ENCODE results near the gene SYK. TPM values are rescaled to one million over a fixed set of nuclear protein-coding genes. Genes with fewer than 3 reads are reported as not detected.
"Not testable (repeated sequence)": the region's sequence is repeated elsewhere in the genome, so short reads cannot be mapped to it uniquely, and the experiment has no call there.

SYK gene
- polyA plus RNA-seq, 6 donors from 2014 or later = 163 to 261 (median 214) TPM

DNA sequence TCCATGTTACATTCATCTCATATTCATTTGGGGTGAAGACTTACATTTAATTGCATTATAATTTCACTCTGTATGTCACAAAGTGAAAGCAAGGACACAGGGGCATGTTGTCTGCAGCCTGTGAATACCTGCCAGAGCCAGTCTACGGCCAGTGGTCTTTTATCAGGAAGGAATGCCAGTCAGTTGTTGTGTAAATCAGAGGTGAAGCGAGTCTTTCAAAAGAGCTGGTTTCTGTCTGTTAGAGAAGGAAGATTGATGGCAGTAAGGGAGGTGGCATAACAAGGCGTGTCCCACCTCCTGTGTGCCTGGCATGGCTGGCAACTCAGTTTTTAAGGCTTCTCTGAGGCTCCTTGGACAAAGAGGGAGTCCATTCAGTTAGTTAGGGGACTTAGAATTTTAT is 18.1 kb upstream of the SYK start:
- ATAC-seq (ENCODE audit: low read depth in 2 of 2) = no peak

DNA sequence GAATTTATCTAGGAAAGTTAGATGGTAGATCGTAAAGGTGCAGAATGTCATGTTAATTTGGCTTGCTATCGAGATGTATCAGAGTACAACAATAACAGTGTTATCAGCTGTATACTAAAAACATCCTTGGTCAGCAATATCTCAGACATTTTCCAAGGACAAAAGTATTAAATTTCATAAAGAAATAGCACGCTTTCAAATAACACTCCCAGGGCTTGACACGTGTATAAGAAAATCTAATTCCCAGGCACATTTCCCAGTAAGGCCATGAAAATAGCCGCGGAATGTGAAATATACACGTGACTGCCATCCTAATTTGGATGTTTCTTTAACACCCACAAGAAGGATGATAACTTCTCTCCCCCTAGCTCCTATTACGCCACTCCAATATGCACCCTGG is 17.7 kb upstream of the SYK start:
- Mint-ChIP-seq H3K27me3 (no peaks in the 10 kb centered on the region), H3K36me3 (no peaks in the 10 kb centered on the region), H3K4me3 (no peak overlapping the region), H3K9me3 (no peaks in the 10 kb centered on the region), H3K4me1 (peaks cover 22 to 25% (median 22%) of the 10 kb centered on the region in 3 donors), H3K27ac (peak overlapping the region in 1 of 6 donors; percentile 15)
- DNase-seq (no peak), ATAC-seq (ENCODE audit: low read depth in 2 of 2) (no peak)

More for the DNA sequence above, 18.1 kb upstream of the SYK start:
- no peaks in the 10 kb centered on the region for H3K9me3 Mint-ChIP-seq
- no peaks in the 10 kb centered on the region for H3K36me3 Mint-ChIP-seq
- H3K27ac Mint-ChIP-seq = peak overlapping the region in 2 of 6 donors; percentile 15 to 25
- no peaks in the 10 kb centered on the region for H3K27me3 Mint-ChIP-seq
- peaks cover 18 to 26% (median 19%) of the 10 kb centered on the region in 3 donors for H3K4me1 Mint-ChIP-seq
- DNase-seq = no peak
- no peak overlapping the region for H3K4me3 Mint-ChIP-seq

DNA sequence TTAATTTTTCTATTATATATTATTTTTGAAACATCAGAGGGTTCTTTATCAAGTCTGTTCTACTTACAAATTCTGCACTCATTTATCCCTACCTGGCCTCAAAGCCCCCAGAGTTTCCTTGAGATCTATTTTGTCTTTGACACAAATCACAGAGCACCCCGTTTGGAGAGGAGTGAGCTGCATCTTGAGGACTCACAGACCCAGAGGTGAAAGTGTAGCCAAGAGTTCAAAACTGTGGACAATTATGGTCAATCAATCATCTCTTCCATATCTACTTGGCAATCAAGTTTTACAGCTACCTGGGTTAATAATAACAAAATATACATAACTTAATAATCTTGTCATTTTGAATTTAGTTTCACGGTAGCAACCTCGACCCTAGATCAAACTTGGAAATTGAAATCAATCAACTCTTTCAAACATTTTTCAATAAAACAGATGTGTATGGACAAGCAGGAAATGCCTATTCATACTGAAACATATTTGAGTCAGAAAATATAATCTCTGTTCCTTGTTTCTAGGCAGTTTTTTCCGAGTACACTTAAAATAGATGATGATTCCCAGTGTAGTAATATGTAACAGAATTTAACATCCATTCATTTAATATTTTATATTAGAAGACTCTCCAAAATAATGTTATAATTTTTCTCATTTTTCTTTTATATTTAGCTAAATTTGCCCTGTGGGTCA is 13.7 kb upstream of the SYK start:
- no peak for DNase-seq
- H3K27me3 Mint-ChIP-seq = no peaks in the 10 kb centered on the region
- H3K27ac Mint-ChIP-seq = no peak overlapping the region
- H3K9me3 Mint-ChIP-seq = peaks cover 0 to 5% (median 0%) of the 10 kb centered on the region in 7 donors
- H3K4me1 Mint-ChIP-seq = peaks cover 21 to 26% (median 23%) of the 10 kb centered on the region in 3 donors
- no peaks in the 10 kb centered on the region for H3K36me3 Mint-ChIP-seq
- ATAC-seq (ENCODE audit: low read depth in 2 of 2) = no peak
- H3K4me3 Mint-ChIP-seq = no peak overlapping the region

DNA sequence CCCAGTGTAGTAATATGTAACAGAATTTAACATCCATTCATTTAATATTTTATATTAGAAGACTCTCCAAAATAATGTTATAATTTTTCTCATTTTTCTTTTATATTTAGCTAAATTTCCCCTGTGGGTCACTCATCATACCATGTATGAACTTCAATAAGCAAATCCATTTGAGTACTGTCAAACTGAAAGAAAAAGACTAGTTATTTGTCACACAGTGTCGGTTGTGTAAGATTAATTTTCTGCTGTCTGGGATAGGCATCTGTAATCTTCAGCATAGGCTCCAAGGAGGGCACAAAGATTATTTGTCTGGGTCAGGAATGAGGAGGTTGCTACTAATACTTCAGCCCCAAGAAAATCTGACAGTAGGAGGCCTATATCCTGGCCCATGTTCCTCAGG is 13.1 kb upstream of the SYK start:
- Mint-ChIP-seq H3K4me1 (peaks cover 21 to 24% (median 24%) of the 10 kb centered on the region in 3 donors), H3K4me3 (peak overlapping the region in 1 of 8 donors; percentile 47)
- not testable (repeated sequence) for H3K27ac Mint-ChIP-seq; DNase-seq; H3K36me3 Mint-ChIP-seq; H3K27me3 Mint-ChIP-seq; H3K9me3 Mint-ChIP-seq; ATAC-seq (ENCODE audit: low read depth in 2 of 2)

DNA sequence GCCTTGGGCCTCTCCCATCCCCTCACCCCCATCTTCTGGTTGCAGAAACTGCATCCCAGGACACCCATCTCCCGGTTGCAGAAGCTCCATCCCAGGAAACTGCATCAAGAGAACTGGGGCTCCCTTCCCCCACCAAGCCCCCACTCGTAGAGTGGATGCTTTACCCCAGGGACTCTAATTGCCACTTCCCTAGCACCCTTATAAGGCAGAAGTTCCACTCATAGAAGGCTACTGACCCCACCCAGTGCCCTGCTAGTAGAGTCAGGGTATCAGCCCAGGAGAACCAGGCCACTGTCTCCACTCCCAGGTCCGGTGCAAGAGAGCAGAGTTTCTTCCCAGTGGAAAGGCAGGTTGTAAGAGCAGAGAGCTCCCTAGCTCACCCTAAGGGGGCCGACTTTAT is 12.2 kb upstream of the SYK start:
- Mint-ChIP-seq H3K36me3 (no peaks in the 10 kb centered on the region), H3K27ac (peak overlapping the region in 3 of 6 donors; percentile 8 to 86 (median 20)), H3K4me3 (peak overlapping the region in 5 of 8 donors; percentile 40 to 75 (median 51)), H3K27me3 (no peaks in the 10 kb centered on the region), H3K9me3 (peaks cover 0 to 8% (median 0%) of the 10 kb centered on the region in 7 donors), H3K4me1 (peaks cover 29 to 33% (median 32%) of the 10 kb centered on the region in 3 donors)
- DNase-seq = no peak
- peak; percentile 36 to 52 for ATAC-seq (ENCODE audit: low read depth in 2 of 2)

DNA sequence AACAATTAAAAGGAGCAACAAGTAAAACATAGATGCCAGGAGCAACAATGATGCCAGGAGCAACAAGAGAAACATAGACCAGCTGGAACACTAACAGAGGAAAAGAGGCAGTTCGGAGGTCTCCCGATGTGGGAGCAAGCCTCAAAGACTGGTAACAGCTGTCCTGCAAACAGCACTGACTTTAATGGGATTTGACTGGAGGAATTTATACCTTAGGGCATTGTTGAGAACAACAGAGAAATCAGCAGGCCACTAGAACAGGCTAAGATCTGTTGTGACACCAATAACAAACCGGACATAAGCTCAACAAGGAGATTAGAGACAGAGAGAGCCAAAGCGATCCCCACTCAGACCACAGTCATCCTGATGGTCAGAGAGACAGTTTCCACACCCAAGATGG is 11.8 kb upstream of the SYK start:
- Mint-ChIP-seq H3K4me3 (peak overlapping the region in 5 of 8 donors; percentile 31 to 75 (median 47)), H3K27ac (peak overlapping the region in 3 of 6 donors; percentile 16 to 86 (median 81)), H3K4me1 (peaks cover 30 to 36% (median 32%) of the 10 kb centered on the region in 3 donors), H3K9me3 (peaks cover 0 to 8% (median 0%) of the 10 kb centered on the region in 7 donors), H3K36me3 (no peaks in the 10 kb centered on the region), H3K27me3 (no peaks in the 10 kb centered on the region)
- DNase-seq (no peak), ATAC-seq (ENCODE audit: low read depth in 2 of 2) (no peak)

DNA sequence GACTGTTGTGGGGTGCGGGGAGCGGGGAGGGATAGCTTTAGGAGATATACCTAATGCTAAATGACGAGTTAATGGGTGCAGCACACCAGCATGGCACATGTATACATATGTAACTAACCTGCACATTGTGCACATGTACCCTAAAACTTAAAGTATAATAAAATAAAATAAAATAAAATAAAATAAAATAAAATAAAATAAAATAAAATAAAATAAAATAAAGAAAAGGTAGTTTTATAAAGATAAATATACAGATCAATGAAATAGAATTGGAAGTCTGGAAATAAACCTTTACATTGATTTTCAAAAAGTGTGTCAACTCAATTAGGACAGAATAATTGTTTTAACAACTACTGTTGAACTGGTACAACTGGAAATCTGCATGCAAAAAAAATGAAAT is 8.6 kb upstream of the SYK start:
- H3K36me3 Mint-ChIP-seq; DNase-seq; H3K27me3 Mint-ChIP-seq; H3K4me3 Mint-ChIP-seq; H3K9me3 Mint-ChIP-seq; ATAC-seq (ENCODE audit: low read depth in 2 of 2): not testable (repeated sequence)
- peak overlapping the region in 1 of 6 donors; percentile 7 for H3K27ac Mint-ChIP-seq
- peaks cover 43 to 62% (median 45%) of the 10 kb centered on the region in 3 donors for H3K4me1 Mint-ChIP-seq

DNA sequence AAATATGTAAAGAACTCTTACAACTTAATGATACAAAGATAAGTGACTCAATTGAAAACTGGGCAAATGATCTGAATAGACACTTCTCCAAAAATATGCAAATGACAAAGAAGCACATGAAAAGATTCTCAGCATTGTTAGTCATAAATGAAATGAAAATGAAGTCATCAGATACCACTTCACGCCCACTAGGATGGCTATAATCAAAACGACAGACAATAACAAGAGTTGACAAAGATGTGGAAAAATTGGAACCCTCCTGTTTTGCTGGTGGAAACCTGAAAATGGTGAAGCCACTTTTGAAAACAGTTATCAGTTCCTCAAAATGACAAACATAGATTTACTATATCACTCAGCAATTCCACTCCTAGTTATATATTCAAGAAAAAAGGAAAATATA is 7.9 kb upstream of the SYK start:
- Mint-ChIP-seq H3K27ac (peak overlapping the region; percentile 7 to 77 (median 46)), H3K4me1 (peaks cover 42 to 60% (median 44%) of the 10 kb centered on the region in 3 donors), H3K36me3 (no peaks in the 10 kb centered on the region), H3K27me3 (no peaks in the 10 kb centered on the region), H3K9me3 (peaks cover 0 to 8% (median 0%) of the 10 kb centered on the region in 7 donors), H3K4me3 (peak overlapping the region in 7 of 8 donors; percentile 10 to 54 (median 36))
- peak; percentile 40 for DNase-seq
- peak; percentile 68 to 73 for ATAC-seq (ENCODE audit: low read depth in 2 of 2)

DNA sequence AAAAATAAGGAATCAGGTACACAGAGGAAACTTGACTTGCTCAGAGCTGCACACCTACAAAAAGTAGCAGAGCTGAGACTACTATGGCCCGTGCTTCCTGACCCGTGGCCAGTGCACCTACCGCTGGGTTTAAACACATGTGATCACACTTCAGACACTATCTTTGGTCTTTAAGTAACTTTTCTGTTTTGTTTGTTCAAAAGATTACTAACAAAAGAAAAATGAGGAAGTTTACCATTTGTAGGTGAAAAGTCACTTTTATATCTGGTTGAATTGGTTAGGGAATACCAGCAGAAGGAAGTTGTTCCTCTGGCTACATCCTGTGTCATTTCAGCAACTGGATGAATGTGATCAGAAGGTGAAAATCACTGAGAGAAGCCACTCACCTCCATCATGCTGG is 6.5 kb upstream of the SYK start:
- Mint-ChIP-seq H3K36me3 (no peaks in the 10 kb centered on the region), H3K4me1 (peaks cover 35 to 54% (median 36%) of the 10 kb centered on the region in 3 donors), H3K27ac (peak overlapping the region in 4 of 6 donors; percentile 32 to 79 (median 70)), H3K27me3 (no peaks in the 10 kb centered on the region), H3K9me3 (peaks cover 0 to 5% (median 0%) of the 10 kb centered on the region in 7 donors), H3K4me3 (peak overlapping the region in 2 of 8 donors; percentile 20 to 62)
- ATAC-seq (ENCODE audit: low read depth in 2 of 2) = peak; percentile 29 to 32
- DNase-seq = no peak

DNA sequence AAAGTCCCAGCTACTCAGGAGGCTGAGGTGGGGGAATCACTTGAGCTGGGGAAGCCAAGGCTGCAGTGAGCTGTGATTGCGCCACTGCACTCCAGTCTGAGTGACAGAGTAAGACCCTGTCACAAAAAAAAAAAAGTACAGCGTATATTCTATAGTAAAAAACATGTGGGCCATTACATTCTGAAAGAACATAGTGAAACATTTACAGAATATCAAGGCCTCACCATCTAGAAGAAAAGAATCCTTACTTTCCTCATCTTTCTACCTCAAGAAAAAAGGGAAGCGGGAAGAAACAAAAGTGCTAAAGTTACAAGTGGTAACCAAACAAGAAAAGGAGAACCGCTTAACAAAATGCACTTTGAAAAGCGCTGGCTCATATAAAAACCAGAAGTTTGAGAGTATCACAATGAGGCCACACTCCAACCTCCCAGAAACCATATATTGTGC is 5.7 kb upstream of the SYK start:
- H3K36me3 Mint-ChIP-seq = no peaks in the 10 kb centered on the region
- H3K9me3 Mint-ChIP-seq = peaks cover 0 to 5% (median 0%) of the 10 kb centered on the region in 7 donors
- DNase-seq (peak; percentile 45), ATAC-seq (ENCODE audit: low read depth in 2 of 2) (peak; percentile 51 to 55)
- H3K27me3 Mint-ChIP-seq = no peaks in the 10 kb centered on the region
- H3K4me3 Mint-ChIP-seq = peak overlapping the region; percentile 2 to 56 (median 30)
- peaks cover 40 to 60% (median 42%) of the 10 kb centered on the region in 3 donors for H3K4me1 Mint-ChIP-seq
- peak overlapping the region in 3 of 6 donors; percentile 58 to 89 (median 79) for H3K27ac Mint-ChIP-seq

DNA sequence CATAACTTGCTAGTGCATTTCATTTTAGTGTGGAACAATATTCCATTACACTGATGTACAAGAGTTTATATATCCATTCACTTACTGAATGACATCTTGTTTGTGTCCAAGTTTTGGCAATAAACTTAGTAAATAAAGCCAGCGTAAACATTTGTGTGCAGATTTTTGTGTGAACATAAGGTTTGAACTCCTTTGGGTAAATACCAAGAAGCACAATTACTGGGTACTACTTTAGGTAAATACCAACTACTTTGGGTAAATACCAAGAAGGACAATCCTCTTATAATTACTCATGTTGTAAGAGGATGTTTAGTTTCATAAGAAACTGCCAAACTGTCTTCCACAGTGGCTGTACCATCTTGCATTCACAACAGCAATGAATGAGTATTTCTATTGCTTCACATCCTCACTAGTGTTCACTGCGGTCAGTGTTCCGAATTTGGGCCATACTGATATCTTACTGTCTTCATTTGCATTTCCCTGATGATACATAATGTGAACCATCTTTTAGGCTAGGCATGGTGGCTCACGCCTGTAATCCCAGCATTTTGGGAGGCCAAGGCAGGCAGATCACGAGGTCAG is 2.3 kb upstream of the SYK start:
- no peak for ATAC-seq (ENCODE audit: low read depth in 2 of 2)
- no peak for DNase-seq
- Mint-ChIP-seq H3K36me3 (peaks cover 0 to 8% of the 10 kb centered on the region in 2 donors), H3K4me3 (peak overlapping the region in 2 of 8 donors; percentile 71 to 97), H3K4me1 (peaks cover 45 to 65% (median 56%) of the 10 kb centered on the region in 3 donors), H3K27me3 (no peaks in the 10 kb centered on the region), H3K9me3 (no peaks in the 10 kb centered on the region), H3K27ac (peak overlapping the region in 5 of 6 donors; percentile 36 to 98 (median 89))

DNA sequence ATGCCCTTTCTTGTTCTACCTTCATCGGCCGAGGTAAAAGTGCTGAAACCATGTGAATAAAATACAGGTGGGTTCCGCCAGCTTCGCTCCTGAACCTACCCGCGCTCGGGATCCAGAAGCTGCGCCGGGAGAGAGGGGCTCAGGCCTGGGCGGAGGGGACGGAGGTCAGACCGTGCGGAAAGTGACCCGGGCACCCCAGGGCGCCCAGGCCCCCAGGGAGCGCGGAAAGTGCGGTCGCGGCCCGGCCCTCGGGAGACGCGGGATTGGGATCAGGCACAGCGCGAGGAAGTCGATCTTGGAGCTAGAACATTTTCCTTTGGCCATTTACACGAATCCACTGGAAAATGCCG is 329 bp downstream of the SYK start:
- Mint-ChIP-seq H3K27ac (peak overlapping the region; percentile 95 to 99 (median 98)), H3K9me3 (no peaks in the 10 kb centered on the region), H3K27me3 (no peaks in the 10 kb centered on the region), H3K36me3 (peaks cover 0 to 8% of the 10 kb centered on the region in 2 donors), H3K4me3 (peak overlapping the region; percentile 92 to 100 (median 96)), H3K4me1 (peaks cover 58 to 67% (median 66%) of the 10 kb centered on the region in 3 donors)
- DNase-seq (no peak), ATAC-seq (ENCODE audit: low read depth in 2 of 2) (no peak)

DNA sequence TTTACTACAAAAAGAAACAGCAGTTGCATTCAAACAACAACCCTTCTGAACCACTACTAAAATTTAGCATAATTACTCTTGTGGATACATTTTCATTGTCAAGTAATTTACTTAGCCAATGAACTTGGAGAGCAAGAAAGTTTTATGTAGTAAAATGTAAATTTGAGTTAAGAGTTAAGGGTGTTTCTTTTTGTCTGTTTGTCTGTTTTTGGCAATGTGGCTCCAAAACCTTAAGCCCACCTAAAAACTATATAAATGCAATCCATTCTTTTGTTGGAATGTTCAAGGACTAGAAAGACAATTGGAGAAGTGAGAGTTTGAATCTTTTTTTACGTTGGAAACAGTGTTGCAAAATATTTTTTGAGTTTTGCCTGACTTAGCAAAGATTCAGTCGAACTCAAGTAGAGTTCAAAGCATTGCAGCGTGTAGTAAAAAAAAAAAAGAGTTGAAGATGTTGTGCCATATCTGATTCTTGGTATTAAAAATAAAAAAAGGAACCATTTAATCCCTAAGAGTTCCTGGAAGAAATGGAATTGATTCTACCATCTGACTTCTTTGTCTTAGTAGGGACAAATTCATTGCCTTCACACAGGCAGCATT is 867 bp downstream of the SYK start:
- peaks cover 0 to 9% of the 10 kb centered on the region in 2 donors for H3K36me3 Mint-ChIP-seq
- no peak for ATAC-seq (ENCODE audit: low read depth in 2 of 2)
- H3K4me3 Mint-ChIP-seq = peak overlapping the region; percentile 92 to 100 (median 96)
- no peak for DNase-seq
- H3K27ac Mint-ChIP-seq = peak overlapping the region; percentile 95 to 99 (median 98)
- peaks cover 63 to 69% (median 69%) of the 10 kb centered on the region in 3 donors for H3K4me1 Mint-ChIP-seq
- no peaks in the 10 kb centered on the region for H3K27me3 Mint-ChIP-seq
- no peaks in the 10 kb centered on the region for H3K9me3 Mint-ChIP-seq
